Activated CD8-positive, alpha-beta memory T cell treated with anti-CD3 and anti-CD28 coated beads, Interleukin-2, amount 10 ng/mL, durations not matched to agents 7 days and 5 days (primary cell): ENCODE results near the gene TCF12. TPM values are rescaled to one million over a fixed set of nuclear protein-coding genes. Genes with fewer than 3 reads are reported as not detected.

ENCODE experiments used
- ATAC-seq: fragments of 150-1000 bp; cut with Tn5 transposase; one replicate; pipeline ENCODE4 v1.10.0; 2021; ENCODE audit warnings: moderate library complexity
- CTCF ChIA-PET: fragments of 350-600 bp; sonication (Branson Sonifier 250); formaldehyde crosslinking; loops from one replicate; lab custom pipeline; 2021; ENCODE audit warnings: antibody characterized with exemption; lab: Charles Lee
- DNase-seq: peaks from one replicate; pipeline ENCODE4 v3.0.0-alpha.2; 2020
- H3K27ac Mint-ChIP-seq: one replicate; pipeline ENCODE4 v1.8.0; 2021; ENCODE audit warnings: mild to moderate bottlenecking, mixed read lengths
- H3K27me3 Mint-ChIP-seq: one replicate; pipeline ENCODE4 v1.8.0; 2021; ENCODE audit warnings: mixed read lengths
- H3K36me3 Mint-ChIP-seq: one replicate; pipeline ENCODE4 v1.8.0; 2021; ENCODE audit warnings: mild to moderate bottlenecking, mixed read lengths
- H3K4me1 Mint-ChIP-seq: one replicate; pipeline ENCODE4 v1.8.0; 2021; ENCODE audit warnings: mixed read lengths
- H3K4me3 Mint-ChIP-seq: one replicate; pipeline ENCODE4 v1.8.0; 2021; ENCODE audit warnings: mild to moderate bottlenecking, moderate library complexity, mixed read lengths
- H3K9me3 Mint-ChIP-seq: one replicate; pipeline ENCODE4 v1.8.0; 2022; ENCODE audit warnings: low read depth, mixed read lengths
- total RNA-seq, 2 experiments: library from RNA; stranded (reverse); gene quantifications; one replicate each; pipeline ENCODE4 v1.2.3, GENCODE V29; 2021

Gene TCF12
- total RNA-seq, 2 experiments from 2014 or later = 75.4 to 89.0 TPM

- Mint-ChIP-seq H3K36me3 (peaks cover 8% of the 10 kb centered on the region), H3K4me1 (peaks cover 52% of the 10 kb centered on the region), H3K27me3 (no peaks in the 10 kb centered on the region), H3K4me3 (no peak overlapping the region), H3K9me3 (no peaks in the 10 kb centered on the region), H3K27ac (no peak overlapping the region)
- DNase-seq = no peak
- CTCF ChIA-PET = interaction anchor here (1.7 to 1.9 kb wide), 2 partner anchors 16 to 213 kb away, joined by 4 read pairs; partner anchors contain the start of gene TCF12
- no peak for ATAC-seq
Measured at GRCh38 chr15:57130956-57131355, 212.5 kb downstream of the TCF12 start.

GRCh38 chr15:57133127-57133968 is 214.9 kb downstream of the TCF12 start:
- Mint-ChIP-seq H3K4me1 (peaks cover 56% of the 10 kb centered on the region), H3K4me3 (no peak overlapping the region), H3K9me3 (no peaks in the 10 kb centered on the region), H3K27me3 (no peaks in the 10 kb centered on the region), H3K36me3 (peaks cover 7% of the 10 kb centered on the region), H3K27ac (no peak overlapping the region)
- DNase-seq (no peak), ATAC-seq (no peak)
- CTCF ChIA-PET = no interaction called here

GRCh38 chr15:57134071-57134605 is 215.7 kb downstream of the TCF12 start:
- peaks cover 2% of the 10 kb centered on the region for H3K36me3 Mint-ChIP-seq
- H3K27me3 Mint-ChIP-seq = no peaks in the 10 kb centered on the region
- no peak overlapping the region for H3K4me3 Mint-ChIP-seq
- no peak overlapping the region for H3K27ac Mint-ChIP-seq
- H3K9me3 Mint-ChIP-seq = no peaks in the 10 kb centered on the region
- DNase-seq (no peak), ATAC-seq (no peak)
- H3K4me1 Mint-ChIP-seq = peaks cover 50% of the 10 kb centered on the region
- CTCF ChIA-PET = interaction anchor here (2.7 kb wide), 1 partner anchor 11 kb away, joined by 10 read pairs; no protein-coding TSS in a partner anchor

GRCh38 chr15:57134851-57135250 is 216.4 kb downstream of the TCF12 start:
- peaks cover 43% of the 10 kb centered on the region for H3K4me1 Mint-ChIP-seq
- no peak overlapping the region for H3K4me3 Mint-ChIP-seq
- ATAC-seq (no peak), DNase-seq (no peak)
- no peak overlapping the region for H3K27ac Mint-ChIP-seq
- no peaks in the 10 kb centered on the region for H3K9me3 Mint-ChIP-seq
- H3K27me3 Mint-ChIP-seq = no peaks in the 10 kb centered on the region
- CTCF ChIA-PET = interaction anchor here (1.3 to 2.7 kb wide), 2 partner anchors 10 to 393 kb away, joined by 3 to 10 read pairs; no protein-coding TSS in a partner anchor
- H3K36me3 Mint-ChIP-seq = peaks cover 1% of the 10 kb centered on the region

- Mint-ChIP-seq H3K9me3 (no peaks in the 10 kb centered on the region), H3K27me3 (no peaks in the 10 kb centered on the region), H3K27ac (no peak overlapping the region), H3K36me3 (peaks cover 1% of the 10 kb centered on the region), H3K4me3 (peak overlapping the region; percentile 15), H3K4me1 (peaks cover 36% of the 10 kb centered on the region)
- no peak for ATAC-seq
- CTCF ChIA-PET = interaction anchor here (1.3 to 2.7 kb wide), 3 partner anchors 9 to 392 kb away, joined by 3 to 10 read pairs (median 6); no protein-coding TSS in a partner anchor
- DNase-seq = no peak
Measured at GRCh38 chr15:57135800-57136199, 217.4 kb downstream of the TCF12 start.

- Mint-ChIP-seq H3K27ac (no peak overlapping the region), H3K9me3 (no peaks in the 10 kb centered on the region), H3K4me1 (peaks cover 18% of the 10 kb centered on the region), H3K27me3 (no peaks in the 10 kb centered on the region), H3K4me3 (no peak overlapping the region), H3K36me3 (peaks cover 1% of the 10 kb centered on the region)
- CTCF ChIA-PET = interaction anchor here (0.6 to 1.2 kb wide), 4 partner anchors 9 to 220 kb away, joined by 3 to 5 read pairs (median 3); partner anchors contain the start of gene TCF12
- ATAC-seq (no peak), DNase-seq (no peak)
Measured at GRCh38 chr15:57138349-57138788, 219.9 kb downstream of the TCF12 start.

- Mint-ChIP-seq H3K4me1 (peaks cover 6% of the 10 kb centered on the region), H3K36me3 (no peaks in the 10 kb centered on the region), H3K27me3 (no peaks in the 10 kb centered on the region), H3K9me3 (no peaks in the 10 kb centered on the region), H3K27ac (no peak overlapping the region), H3K4me3 (no peak overlapping the region)
- ATAC-seq = no peak
- DNase-seq = no peak
- CTCF ChIA-PET = interaction anchor here (1.3 kb wide), 1 partner anchor 163 kb away, joined by 4 read pairs; no protein-coding TSS in a partner anchor
Measured at GRCh38 chr15:57143511-57144078, 225.2 kb downstream of the TCF12 start.

- H3K9me3 Mint-ChIP-seq = no peaks in the 10 kb centered on the region
- H3K4me3 Mint-ChIP-seq = no peak overlapping the region
- CTCF ChIA-PET = interaction anchor here (1.0 to 2.5 kb wide), 5 partner anchors 9 to 648 kb away, joined by 3 to 10 read pairs (median 4); no protein-coding TSS in a partner anchor
- H3K27ac Mint-ChIP-seq = no peak overlapping the region
- no peak for DNase-seq
- H3K36me3 Mint-ChIP-seq = peaks cover 4% of the 10 kb centered on the region
- H3K27me3 Mint-ChIP-seq = no peaks in the 10 kb centered on the region
- ATAC-seq = no peak
- H3K4me1 Mint-ChIP-seq = peaks cover 6% of the 10 kb centered on the region
Measured at GRCh38 chr15:57144448-57144847, 226.0 kb downstream of the TCF12 start.

- ATAC-seq (no peak), DNase-seq (no peak)
- peaks cover 6% of the 10 kb centered on the region for H3K4me1 Mint-ChIP-seq
- H3K4me3 Mint-ChIP-seq = no peak overlapping the region
- no peak overlapping the region for H3K27ac Mint-ChIP-seq
- CTCF ChIA-PET = interaction anchor here (0.8 to 2.5 kb wide), 18 partner anchors 8 to 396 kb away, joined by 3 to 47 read pairs (median 4); partner anchors contain the start of gene TCF12
- H3K36me3 Mint-ChIP-seq = peaks cover 20% of the 10 kb centered on the region
- no peaks in the 10 kb centered on the region for H3K27me3 Mint-ChIP-seq
- peaks cover 9% of the 10 kb centered on the region for H3K9me3 Mint-ChIP-seq
Measured at GRCh38 chr15:57146506-57147201, 228.2 kb downstream of the TCF12 start.

- H3K4me1 Mint-ChIP-seq = peaks cover 13% of the 10 kb centered on the region
- H3K27ac Mint-ChIP-seq = no peak overlapping the region
- peaks cover 18% of the 10 kb centered on the region for H3K9me3 Mint-ChIP-seq
- H3K36me3 Mint-ChIP-seq = peaks cover 30% of the 10 kb centered on the region
- DNase-seq = no peak
- no peak for ATAC-seq
- no peaks in the 10 kb centered on the region for H3K27me3 Mint-ChIP-seq
- no peak overlapping the region for H3K4me3 Mint-ChIP-seq
- CTCF ChIA-PET = interaction anchor here (0.7 to 2.5 kb wide), 11 partner anchors 9 to 643 kb away, joined by 3 to 47 read pairs (median 4); partner anchors contain the start of gene TCF12
Measured at GRCh38 chr15:57147621-57148020, 229.2 kb downstream of the TCF12 start.

GRCh38 chr15:57148262-57148661 is 229.8 kb downstream of the TCF12 start:
- H3K4me3 Mint-ChIP-seq = no peak overlapping the region
- CTCF ChIA-PET = interaction anchor here (0.7 to 1.9 kb wide), 5 partner anchors 9 to 643 kb away, joined by 3 to 7 read pairs (median 3); no protein-coding TSS in a partner anchor
- ATAC-seq (no peak), DNase-seq (no peak)
- no peaks in the 10 kb centered on the region for H3K27me3 Mint-ChIP-seq
- H3K36me3 Mint-ChIP-seq = peaks cover 36% of the 10 kb centered on the region
- no peak overlapping the region for H3K27ac Mint-ChIP-seq
- H3K4me1 Mint-ChIP-seq = peaks cover 19% of the 10 kb centered on the region
- H3K9me3 Mint-ChIP-seq = peaks cover 20% of the 10 kb centered on the region

- Mint-ChIP-seq H3K27ac (no peak overlapping the region), H3K36me3 (peaks cover 44% of the 10 kb centered on the region), H3K4me3 (no peak overlapping the region), H3K27me3 (no peaks in the 10 kb centered on the region), H3K9me3 (peaks cover 20% of the 10 kb centered on the region), H3K4me1 (peaks cover 21% of the 10 kb centered on the region)
- ATAC-seq (no peak), DNase-seq (no peak)
- CTCF ChIA-PET = interaction anchor here (2.3 to 2.5 kb wide), 2 partner anchors 13 to 157 kb away, joined by 6 to 7 read pairs; no protein-coding TSS in a partner anchor
Measured at GRCh38 chr15:57149196-57149595, 230.8 kb downstream of the TCF12 start.
